IMR-90 (cell line): ENCODE measurements around the gene PAX5. TPM values are rescaled to one million over a fixed set of nuclear protein-coding genes. Genes with fewer than 3 reads are reported as not detected.

Source experiments
- ATAC-seq: fragments of 200-7000 bp; cut with Tn5 transposase; 2 replicates; pipeline ENCODE4 v1.9.1; 2020; ENCODE audit warnings: low read depth, mild to moderate bottlenecking, moderate library complexity
- BruUV-seq: library from RNA; stranded (reverse); fragments of 400-500 nt; replicated peaks from 2 replicates; lab custom pipeline; 2021; lab: Mats Ljungman, UMichigan
- CTCF ChIA-PET: fragments of 300-600 bp; formaldehyde crosslinking; extraction: SDS; loops from one replicate; lab custom pipeline; 2021; ENCODE audit warnings: antibody characterized with exemption; lab: Yijun Ruan, JAX
- POLR2A ChIA-PET: fragments of 300-600 bp; sonication (Branson Sonifier 250); formaldehyde crosslinking; loops from one replicate; lab custom pipeline; 2022; ENCODE audit warnings: antibody characterized with exemption; ENCODE audit not compliant: unreplicated experiment; lab: Charles Lee
- DNase-seq: peaks from one replicate; pipeline ENCODE4 v3.0.0; 2013
- H2AFZ ChIP-seq: replicated peaks from 2 replicates; pipeline ENCODE3; 2013; ENCODE audit warnings: low read length, mild to moderate bottlenecking; ENCODE audit not compliant: poor library complexity
- H2AK5ac ChIP-seq: 2 replicates; pipeline ENCODE4 v1.6.1; 2013; ENCODE audit warnings: low read depth, low read length, inconsistent platforms
- H2AK9ac ChIP-seq: replicated peaks from 2 replicates; pipeline ENCODE3; 2013; ENCODE audit warnings: mild to moderate bottlenecking, low read depth, low read length, moderate library complexity; ENCODE audit not compliant: poor library complexity
- H2BK120ac ChIP-seq: 2 replicates; pipeline ENCODE4 v1.6.1; 2013; ENCODE audit warnings: low read depth, low read length, inconsistent platforms
- H2BK15ac ChIP-seq: 3 replicates; pipeline ENCODE4 v1.6.1; 2013; ENCODE audit warnings: low read depth, low read length, inconsistent platforms
- H2BK20ac ChIP-seq: 2 replicates; pipeline ENCODE4 v1.6.1; 2013; ENCODE audit warnings: low read depth, mild to moderate bottlenecking, inconsistent platforms, low read length, moderate library complexity
- H2BK5ac ChIP-seq: 2 replicates; pipeline ENCODE4 v1.6.1; 2013; ENCODE audit warnings: mild to moderate bottlenecking, low read depth, low read length, inconsistent platforms; ENCODE audit not compliant: poor library complexity, severe bottlenecking
- H3K14ac ChIP-seq: replicated peaks from 2 replicates; pipeline ENCODE4 v1.6.1; 2013; ENCODE audit warnings: low read depth, low read length, inconsistent platforms
- H3K18ac ChIP-seq: 2 replicates; pipeline ENCODE4 v1.6.1; 2013; ENCODE audit warnings: low read depth, low read length, control low read depth
- H3K23ac ChIP-seq: 2 replicates; pipeline ENCODE4 v1.6.1; 2013; ENCODE audit warnings: low read depth, low read length, inconsistent platforms
- H3K27ac ChIP-seq: 2 replicates; pipeline ENCODE4 v1.5.1; 2013; ENCODE audit warnings: mild to moderate bottlenecking, control low read depth, low read length; ENCODE audit not compliant: insufficient read depth
- H3K27me3 ChIP-seq: 2 replicates; pipeline ENCODE4 v1.6.1; 2013; ENCODE audit warnings: low read length; ENCODE audit not compliant: control insufficient read depth, insufficient read depth
- H3K36me3 ChIP-seq: 2 replicates; pipeline ENCODE4 v1.6.1; 2013; ENCODE audit warnings: low read length, mixed read lengths; ENCODE audit not compliant: control insufficient read depth, insufficient read depth
- H3K4ac ChIP-seq: 2 replicates; pipeline ENCODE4 v1.6.1; 2013; ENCODE audit warnings: low read depth, low read length, inconsistent platforms
- H3K4me1 ChIP-seq: 2 replicates; pipeline ENCODE4 v1.6.1; 2013; ENCODE audit warnings: low read length, mixed read lengths; ENCODE audit not compliant: control insufficient read depth, insufficient read depth
- H3K4me2 ChIP-seq: 2 replicates; pipeline ENCODE4 v1.6.1; 2013; ENCODE audit warnings: low read depth, mild to moderate bottlenecking, control low read depth, low read length, moderate library complexity
- H3K4me3 ChIP-seq: 2 replicates; pipeline ENCODE4 v1.5.1; 2013; ENCODE audit warnings: low read depth, mild to moderate bottlenecking, control low read depth, low read length, moderate library complexity; ENCODE audit not compliant: insufficient read depth
- H3K56ac ChIP-seq: 2 replicates; pipeline ENCODE4 v1.6.1; 2013; ENCODE audit warnings: low read length, inconsistent platforms; ENCODE audit not compliant: insufficient read depth; ENCODE audit errors: extremely low read depth
- H3K79me1 ChIP-seq, 2 experiments: 2 replicates each; pipeline ENCODE4 v1.6.1; 2013; ENCODE audit warnings: low read length in 2 of 2, inconsistent platforms in 1 of 2, low read depth in 1 of 2
- H3K9ac ChIP-seq: 2 replicates; pipeline ENCODE4 v1.6.1; 2013; ENCODE audit warnings: low read depth, low read length, control low read depth
- H3K9me1 ChIP-seq: 2 replicates; pipeline ENCODE4 v1.6.1; 2013; ENCODE audit warnings: low read length, inconsistent platforms; ENCODE audit not compliant: insufficient read depth
- H3K9me3 ChIP-seq: 2 replicates; pipeline ENCODE4 v1.6.1; 2013; ENCODE audit warnings: low read length; ENCODE audit not compliant: control insufficient read depth, insufficient read depth
- H4K20me1 ChIP-seq: 2 replicates; pipeline ENCODE4 v1.6.1; 2013; ENCODE audit warnings: low read length, inconsistent platforms; ENCODE audit not compliant: insufficient read depth
- H4K5ac ChIP-seq: 2 replicates; pipeline ENCODE4 v1.6.1; 2013; ENCODE audit warnings: mild to moderate bottlenecking, low read depth, low read length, control low read depth
- H4K8ac ChIP-seq, 2 experiments: 2 replicates each; pipeline ENCODE4 v1.6.1; 2013; ENCODE audit warnings: low read depth in 2 of 2, low read length in 2 of 2, control low read depth in 1 of 2, inconsistent platforms in 1 of 2
- H4K91ac ChIP-seq: 2 replicates; pipeline ENCODE4 v1.6.1; 2013; ENCODE audit warnings: low read depth, low read length, inconsistent platforms; ENCODE audit not compliant: insufficient read depth
- BHLHE40 ChIP-seq: fragments of 150-350 bp; IDR thresholded peaks from 2 replicates; pipeline ENCODE4 v1.6.1; 2016; ENCODE audit warnings: mild to moderate bottlenecking, low read depth, low read length
- CEBPB ChIP-seq: IDR thresholded peaks from 2 replicates; pipeline ENCODE4 v1.6.1; 2012; ENCODE audit warnings: low read depth, low read length, improper control_type of control experiment
- CHD1 ChIP-seq: IDR thresholded peaks from 2 replicates; pipeline ENCODE4 v1.6.1; 2012; ENCODE audit warnings: low read depth, low read length, improper control_type of control experiment
- CTCF ChIP-seq: conservative IDR thresholded peaks from 2 replicates; pipeline ENCODE4 v1.5.1; 2012; ENCODE audit warnings: mild to moderate bottlenecking, low read depth, low read length, improper control_type of control experiment
- FOS ChIP-seq: fragments of 150-350 bp; IDR thresholded peaks from 2 replicates; pipeline ENCODE4 v1.6.1; 2016; ENCODE audit warnings: low read depth, low read length
- MAFK ChIP-seq: IDR thresholded peaks from 2 replicates; pipeline ENCODE4 v1.6.1; 2012; ENCODE audit warnings: low read depth, low read length, improper control_type of control experiment
- MAZ ChIP-seq: IDR thresholded peaks from 2 replicates; pipeline ENCODE4 v1.6.1; 2012; ENCODE audit warnings: low read depth, mild to moderate bottlenecking, low read length, improper control_type of control experiment, moderate library complexity, borderline replicate concordance
- POLR2A ChIP-seq: IDR thresholded peaks from 2 replicates; pipeline ENCODE4 v1.6.1; 2012; ENCODE audit warnings: mild to moderate bottlenecking, low read depth, low read length
- RAD21 ChIP-seq: IDR thresholded peaks from 2 replicates; pipeline ENCODE4 v1.6.1; 2012; ENCODE audit warnings: low read length, improper control_type of control experiment
- RFX5 ChIP-seq: IDR thresholded peaks from 2 replicates; pipeline ENCODE4 v1.8.0; 2012; ENCODE audit warnings: low read depth, mild to moderate bottlenecking, low read length, moderate library complexity
- SMC3 ChIP-seq: fragments of 150-350 bp; IDR thresholded peaks from 2 replicates; pipeline ENCODE4 v1.6.1; 2016; ENCODE audit warnings: low read depth, mild to moderate bottlenecking, antibody characterized with exemption, low read length, moderate library complexity
- USF2 ChIP-seq: fragments of 150-350 bp; IDR thresholded peaks from 2 replicates; pipeline ENCODE4 v1.6.1; 2017; ENCODE audit warnings: mild to moderate bottlenecking, antibody characterized with exemption, low read length, low read depth
- WGBS, 2 experiments: methylation state at CpG; one replicate each; pipeline versions ENCODE4 v1.1.5 to v1.1.7; 2013; ENCODE audit warnings: missing lambda C conversion rate in 2 of 2; ENCODE audit not compliant: insufficient read length in 1 of 2; ENCODE audit errors: extremely low coverage in 2 of 2; 5-methylcytosine and 5-hydroxymethylcytosine counted together
- dilution Hi-C: fragments of 300-500 bp; cut with HindIII; formaldehyde crosslinking; loops from one replicate; pipeline ENCODE4 v1.14.3; 2018; ENCODE audit warnings: low sequenced_read_pairs; ENCODE audit not compliant: unreplicated experiment
- in situ Hi-C: fragments of 300-500 bp; cut with MboI; formaldehyde crosslinking; loops from 3 replicates; pipeline ENCODE4 v1.14.3; 2019; ENCODE audit warnings: low sequenced_read_pairs, inconsistent platforms, mixed read lengths
- intact Hi-C: fragments of 100-400 bp; cut with micrococcal nuclease; formaldehyde crosslinking; loops from 2 replicates; pipeline ENCODE4 v1.10.0; 2022
- polyA plus RNA-seq, 3 experiments: library from polyadenylated mRNA; depleted of rRNA; stranded (reverse); fragments of >200 nt; gene quantifications; 2 replicates each; pipeline ENCODE4 v1.2.3, GENCODE V29; 2012; ENCODE audit warnings: low replicate concordance in 1 of 3
- total RNA-seq: library from RNA; depleted of rRNA; stranded (reverse); fragments of >200 nt; gene quantifications from 2 replicates; pipeline ENCODE4 v1.2.3, GENCODE V29; 2012
- TF ChIP-seq, protein P1 (sequence below): fragments of 150-350 bp; IDR thresholded peaks from 2 replicates; pipeline ENCODE4 v1.6.1; 2016; ENCODE audit warnings: low read depth, mild to moderate bottlenecking, low read length, moderate library complexity, borderline replicate concordance

Gene PAX5
- total and polyA plus RNA-seq, 2 of the 4 experiments (the other 2 are of a cell fraction) = not detected

GRCh38 chr9:36828611-36829013 lies 205.5 kb downstream of the PAX5 start:
- no peak overlapping the region for H3K4me3 ChIP-seq
- no peak overlapping the region for H3K27ac ChIP-seq
- H2AFZ ChIP-seq = no peak overlapping the region
- H3K23ac ChIP-seq = no peak overlapping the region
- H2BK5ac ChIP-seq = no peak overlapping the region
- no peak overlapping the region for H3K9ac ChIP-seq
- H3K4me2 ChIP-seq = no peak overlapping the region
- H4K20me1 ChIP-seq = no peaks in the 10 kb centered on the region
- dilution Hi-C loops (no loop called here), in situ Hi-C loops (no loop called here), intact Hi-C loops (no loop called here)
- H3K9me3 ChIP-seq = no peaks in the 10 kb centered on the region
- no peaks in the 10 kb centered on the region for H3K4me1 ChIP-seq
- peaks cover 41% of the 10 kb centered on the region for H3K27me3 ChIP-seq
- no CpG with 5 or more reads among the region's 7 CpGs for WGBS, 2 experiments
- H2AK5ac ChIP-seq = no peak overlapping the region
- no peak overlapping the region for H4K91ac ChIP-seq
- H3K18ac ChIP-seq = no peak overlapping the region
- ChIA-PET POLR2A (no interaction called here), CTCF (no interaction called here)
- H3K4ac ChIP-seq = no peak overlapping the region
- H2BK20ac ChIP-seq = no peak overlapping the region
- H2AK9ac ChIP-seq = peak overlapping the region; percentile 13
- ATAC-seq (no peak), DNase-seq (no peak)
- no peaks in the 10 kb centered on the region for H3K9me1 ChIP-seq
- no peak overlapping the region for H3K14ac ChIP-seq
- H2BK15ac ChIP-seq = no peak overlapping the region
- H2BK120ac ChIP-seq = no peak overlapping the region
- BruUV-seq = no TSS peak
- no peaks in the 10 kb centered on the region for H3K36me3 ChIP-seq
- H4K8ac ChIP-seq = no peak overlapping the region
- TF ChIP-seq RFX5 (no peak), RAD21 (no peak), SMC3 (no peak), CTCF (no peak), MAFK (no peak), POLR2A (no peak), CHD1 (no peak), MAZ (no peak), USF2 (no peak), FOS (no peak), BHLHE40 (no peak), CEBPB (no peak)
- TF ChIP-seq, protein P1, sequence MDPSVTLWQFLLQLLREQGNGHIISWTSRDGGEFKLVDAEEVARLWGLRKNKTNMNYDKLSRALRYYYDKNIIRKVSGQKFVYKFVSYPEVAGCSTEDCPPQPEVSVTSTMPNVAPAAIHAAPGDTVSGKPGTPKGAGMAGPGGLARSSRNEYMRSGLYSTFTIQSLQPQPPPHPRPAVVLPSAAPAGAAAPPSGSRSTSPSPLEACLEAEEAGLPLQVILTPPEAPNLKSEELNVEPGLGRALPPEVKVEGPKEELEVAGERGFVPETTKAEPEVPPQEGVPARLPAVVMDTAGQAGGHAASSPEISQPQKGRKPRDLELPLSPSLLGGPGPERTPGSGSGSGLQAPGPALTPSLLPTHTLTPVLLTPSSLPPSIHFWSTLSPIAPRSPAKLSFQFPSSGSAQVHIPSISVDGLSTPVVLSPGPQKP = no peak
- H3K56ac ChIP-seq = no peak overlapping the region
- no peak overlapping the region for H4K5ac ChIP-seq
- no peaks in the 10 kb centered on the region for H3K79me1 ChIP-seq
